HUES64 (cell line): ENCODE results near the gene CLEC17A.
"Not testable (repeated sequence)": the region's sequence is repeated elsewhere in the genome, so short reads cannot be mapped to it uniquely, and the experiment has no call there.

Experiments
- H3K27ac ChIP-seq: 2 replicates; pipeline ENCODE4 v1.7.0; 2013; ENCODE audit warnings: low read depth, low read length, inconsistent platforms
- H3K27me3 ChIP-seq: 2 replicates; pipeline ENCODE4 v1.6.1; 2013; ENCODE audit warnings: mild to moderate bottlenecking, low read length; ENCODE audit not compliant: insufficient read depth
- H3K36me3 ChIP-seq: 2 replicates; pipeline ENCODE4 v1.6.1; 2013; ENCODE audit warnings: mild to moderate bottlenecking, low read length; ENCODE audit not compliant: insufficient read depth
- H3K4me1 ChIP-seq: 2 replicates; pipeline ENCODE4 v1.6.1; 2013; ENCODE audit warnings: mild to moderate bottlenecking, low read length, moderate library complexity; ENCODE audit not compliant: insufficient read depth
- H3K4me3 ChIP-seq: 2 replicates; pipeline ENCODE4 v1.5.1; 2013; ENCODE audit warnings: mild to moderate bottlenecking, low read length, moderate library complexity
- H3K9ac ChIP-seq: 2 replicates; pipeline ENCODE4 v1.6.1; 2013; ENCODE audit warnings: mild to moderate bottlenecking, low read depth, low read length
- H3K9me3 ChIP-seq: 2 replicates; pipeline ENCODE4 v1.6.1; 2013; ENCODE audit warnings: low read depth, low read length; ENCODE audit not compliant: insufficient read depth
- WGBS: fragments of 150-250, 120-280 bp; methylation state at CpG from one replicate; pipeline ENCODE4 v1.1.7; 2013; ENCODE audit warnings: missing lambda C conversion rate; 5-methylcytosine and 5-hydroxymethylcytosine counted together

The CLEC17A gene

GRCh38 chr19:14624491-14624890 lies 41.6 kb downstream of the CLEC17A start:
- WGBS: 90% methylated on average over 6 of the region's 6 CpGs

DNA sequence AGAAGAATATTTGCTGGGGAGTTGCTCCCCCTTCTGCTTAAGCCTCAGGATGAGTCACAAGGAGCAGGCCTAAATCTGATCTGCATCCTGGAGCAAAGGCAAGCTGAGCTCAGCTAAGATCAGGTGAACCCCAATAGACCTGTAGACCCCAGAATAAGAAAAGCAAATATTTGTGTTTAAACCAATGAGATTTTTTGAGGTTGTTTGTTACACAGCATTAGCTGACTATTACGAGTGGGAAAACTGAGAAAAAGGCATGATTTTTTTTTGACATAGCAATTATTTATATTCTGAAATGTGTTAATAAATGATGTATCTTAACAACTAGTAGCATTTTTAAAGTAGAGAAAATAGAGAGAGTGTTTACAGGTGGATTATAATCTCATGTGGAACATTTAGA lies 46.7 kb downstream of the CLEC17A start:
- Histone ChIP-seq H3K36me3 (no peaks in the 10 kb centered on the region), H3K27ac (no peak overlapping the region), H3K4me1 (no peaks in the 10 kb centered on the region), H3K4me3 (no peak overlapping the region), H3K27me3 (no peaks in the 10 kb centered on the region), H3K9ac (no peak overlapping the region), H3K9me3 (peaks cover 58% of the 10 kb centered on the region)
- 71% methylated on average over 1 of the region's 1 CpG for WGBS

More at GRCh38 chr19:14624491-14624890, 41.6 kb downstream of the CLEC17A start:
- H3K4me3 ChIP-seq, H3K36me3 ChIP-seq, H3K27ac ChIP-seq, H3K27me3 ChIP-seq, H3K4me1 ChIP-seq, H3K9ac ChIP-seq: not testable (repeated sequence)
- peaks cover 43% of the 10 kb centered on the region for H3K9me3 ChIP-seq

DNA sequence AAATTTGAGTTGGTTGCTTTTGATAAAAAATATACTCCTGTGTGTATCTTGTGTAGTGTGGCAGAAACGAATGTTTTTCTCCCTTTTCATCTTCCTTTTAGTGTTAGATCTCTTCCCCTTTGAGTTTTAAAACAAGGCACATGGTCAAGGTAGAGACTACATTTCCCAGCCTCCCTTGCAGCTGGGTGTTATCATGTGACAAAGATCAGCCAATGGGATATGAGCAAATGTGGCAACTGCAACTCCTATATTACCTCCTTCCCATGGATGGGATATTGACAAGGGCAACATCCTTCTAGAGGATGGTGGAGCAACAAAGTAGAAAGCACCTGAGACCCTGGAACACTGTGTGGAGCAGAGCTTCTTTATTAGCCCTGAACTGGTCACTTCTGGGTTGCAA lies 49.4 kb downstream of the CLEC17A start:
- H3K27ac ChIP-seq: no peak overlapping the region
- H3K36me3 ChIP-seq: no peaks in the 10 kb centered on the region
- H3K27me3 ChIP-seq: no peaks in the 10 kb centered on the region
- no peaks in the 10 kb centered on the region for H3K4me1 ChIP-seq
- H3K9ac ChIP-seq: no peak overlapping the region
- 20% methylated on average over 1 of the region's 1 CpG for WGBS
- H3K4me3 ChIP-seq: no peak overlapping the region
- H3K9me3 ChIP-seq: peaks cover 56% of the 10 kb centered on the region

DNA sequence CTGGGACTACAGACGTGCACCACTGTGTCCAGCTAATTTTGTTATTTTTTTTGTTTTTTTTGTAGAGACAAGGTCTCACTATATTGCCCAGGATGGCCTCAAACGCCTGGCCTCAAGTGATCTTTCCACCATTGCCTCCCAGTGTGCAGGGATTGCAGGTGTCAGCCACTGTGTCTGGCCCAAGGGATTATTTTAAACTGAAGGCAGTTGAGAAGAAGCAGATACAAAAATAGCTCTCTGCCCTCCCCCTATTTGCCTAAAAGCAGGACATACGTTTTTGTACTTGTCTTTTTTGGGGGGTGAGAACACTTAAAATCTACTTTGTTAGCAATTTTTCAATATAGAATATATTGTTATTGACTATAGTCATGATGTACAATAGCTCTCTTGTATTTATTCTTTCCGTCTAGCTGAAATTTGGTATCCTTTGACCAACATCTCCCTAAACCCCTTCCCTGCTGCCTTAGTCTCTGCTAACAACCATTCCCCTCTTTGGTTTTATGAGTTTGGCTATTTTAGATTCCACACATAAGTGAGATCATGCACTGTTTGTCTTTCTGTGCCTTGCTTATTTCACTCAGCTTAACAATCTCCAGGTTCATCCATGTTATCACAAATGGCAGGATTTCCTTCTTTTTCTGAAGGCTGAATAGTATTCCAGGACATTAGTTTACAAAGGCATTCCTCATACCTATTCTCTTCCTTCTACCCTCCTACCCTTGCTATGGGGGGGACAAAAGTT lies 56.8 kb downstream of the CLEC17A start:
- Histone ChIP-seq H3K27me3 (no peaks in the 10 kb centered on the region), H3K9ac (no peak overlapping the region), H3K27ac (no peak overlapping the region), H3K9me3 (peaks cover 64% of the 10 kb centered on the region), H3K4me1 (no peaks in the 10 kb centered on the region), H3K36me3 (no peaks in the 10 kb centered on the region), H3K4me3 (no peak overlapping the region)
- WGBS: 64% methylated on average over 3 of the region's 4 CpGs

DNA sequence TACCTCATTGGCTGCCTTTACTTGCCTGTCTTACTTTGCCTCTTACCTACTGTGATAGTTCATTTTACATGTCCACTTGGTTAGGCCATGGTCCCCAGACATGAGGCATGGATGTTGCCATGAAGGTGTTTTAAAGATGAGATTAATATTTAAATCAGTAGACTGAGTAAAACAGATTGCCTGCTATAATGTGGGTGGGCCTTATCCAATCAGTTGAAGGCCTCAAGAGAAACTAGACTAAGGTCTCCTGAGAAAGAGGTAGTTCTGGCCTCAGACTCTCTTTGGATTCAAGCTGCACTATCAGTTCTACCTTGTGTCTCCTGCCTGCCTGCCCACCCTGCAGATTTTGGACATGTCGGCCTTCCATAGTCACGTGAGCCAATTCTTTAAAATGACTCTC lies 65.6 kb downstream of the CLEC17A start:
- H3K36me3 ChIP-seq: no peaks in the 10 kb centered on the region
- no peak overlapping the region for H3K9ac ChIP-seq
- 75% methylated on average over 2 of the region's 2 CpGs for WGBS
- no peak overlapping the region for H3K4me3 ChIP-seq
- H3K27me3 ChIP-seq: no peaks in the 10 kb centered on the region
- no peak overlapping the region for H3K27ac ChIP-seq
- H3K4me1 ChIP-seq: no peaks in the 10 kb centered on the region
- peaks cover 63% of the 10 kb centered on the region for H3K9me3 ChIP-seq

DNA sequence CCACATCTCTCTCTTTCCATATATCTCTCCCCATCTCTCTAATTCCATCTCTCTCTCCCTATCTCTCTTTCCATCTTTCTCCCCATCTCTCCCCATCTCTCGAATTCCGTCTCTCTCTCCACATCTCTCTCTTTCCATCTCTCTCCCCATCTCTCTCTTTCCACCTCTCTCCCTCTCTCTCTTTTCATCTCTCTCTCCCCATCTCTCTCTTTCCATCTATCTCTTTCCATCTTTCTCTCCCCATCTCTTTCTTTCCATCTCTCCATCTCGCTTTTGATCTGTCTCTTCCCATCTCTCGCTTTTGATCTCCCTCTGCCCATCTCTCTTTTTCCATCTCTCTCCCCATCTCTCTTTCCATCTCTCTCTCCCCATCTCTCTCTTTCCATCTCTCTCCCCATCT lies 66.1 kb downstream of the CLEC17A start:
- Histone ChIP-seq H3K27ac (no peak overlapping the region), H3K27me3 (no peaks in the 10 kb centered on the region), H3K9me3 (peaks cover 57% of the 10 kb centered on the region), H3K4me1 (no peaks in the 10 kb centered on the region), H3K4me3 (no peak overlapping the region), H3K9ac (no peak overlapping the region), H3K36me3 (no peaks in the 10 kb centered on the region)
- WGBS: 73% methylated on average over 4 of the region's 4 CpGs

DNA sequence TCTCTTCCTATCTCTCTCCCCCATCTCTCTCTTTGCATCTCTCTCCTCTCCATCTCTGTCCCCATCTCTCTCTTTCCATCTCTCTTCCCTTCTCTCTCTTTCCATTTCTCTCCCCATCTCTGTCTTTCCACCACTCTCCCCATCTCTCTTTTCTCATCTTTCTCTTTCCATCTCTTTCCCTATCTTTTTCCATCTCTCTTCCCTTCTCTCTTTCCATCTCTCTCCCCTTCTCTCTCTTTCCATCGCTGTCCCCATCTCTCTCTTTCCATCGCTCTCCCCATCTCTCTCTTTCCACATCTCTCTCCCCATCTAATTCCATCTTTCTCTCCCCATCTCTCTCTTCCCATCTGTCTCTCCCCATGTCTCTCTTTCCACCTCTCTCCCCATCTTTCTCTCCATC lies 67.3 kb downstream of the CLEC17A start:
- H3K9ac ChIP-seq: no peak overlapping the region
- no peaks in the 10 kb centered on the region for H3K27me3 ChIP-seq
- H3K27ac ChIP-seq: no peak overlapping the region
- no peak overlapping the region for H3K4me3 ChIP-seq
- no peaks in the 10 kb centered on the region for H3K4me1 ChIP-seq
- no peaks in the 10 kb centered on the region for H3K36me3 ChIP-seq
- WGBS: 80% methylated on average over 2 of the region's 2 CpGs
- H3K9me3 ChIP-seq: peaks cover 52% of the 10 kb centered on the region

GRCh38 chr19:14654786-14655560 lies 72.1 kb downstream of the CLEC17A start:
- H3K9me3 ChIP-seq: peaks cover 37% of the 10 kb centered on the region
- no peaks in the 10 kb centered on the region for H3K4me1 ChIP-seq
- no peaks in the 10 kb centered on the region for H3K27me3 ChIP-seq
- H3K27ac ChIP-seq: no peak overlapping the region
- H3K36me3 ChIP-seq: no peaks in the 10 kb centered on the region
- WGBS: 61% methylated on average over 6 of the region's 7 CpGs
- no peak overlapping the region for H3K4me3 ChIP-seq
- no peak overlapping the region for H3K9ac ChIP-seq

DNA sequence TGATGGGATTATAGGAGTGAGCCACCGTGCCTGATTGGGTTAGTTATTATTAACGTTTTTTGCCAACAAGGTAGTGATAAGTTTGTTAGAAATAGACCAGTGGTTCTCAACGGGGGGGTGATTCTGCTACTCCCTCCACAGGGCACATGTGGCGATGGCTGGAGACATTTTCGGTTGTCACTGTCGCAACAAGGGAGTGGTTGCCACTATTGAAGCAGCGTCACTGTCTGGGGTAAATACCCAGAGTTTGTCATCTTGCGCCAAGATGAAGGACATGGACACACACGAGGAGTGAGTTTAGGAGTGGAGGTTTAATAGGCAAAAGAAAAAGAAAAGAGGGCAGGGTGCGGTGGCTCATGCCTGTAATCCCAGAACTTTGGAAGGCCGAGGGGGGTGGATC lies 72.8 kb downstream of the CLEC17A start:
- Histone ChIP-seq H3K9me3 (peaks cover 36% of the 10 kb centered on the region), H3K4me1 (no peaks in the 10 kb centered on the region), H3K27me3 (no peaks in the 10 kb centered on the region), H3K9ac (no peak overlapping the region), H3K36me3 (no peaks in the 10 kb centered on the region), H3K4me3 (no peak overlapping the region), H3K27ac (no peak overlapping the region)
- 79% methylated on average over 11 of the region's 11 CpGs for WGBS

DNA sequence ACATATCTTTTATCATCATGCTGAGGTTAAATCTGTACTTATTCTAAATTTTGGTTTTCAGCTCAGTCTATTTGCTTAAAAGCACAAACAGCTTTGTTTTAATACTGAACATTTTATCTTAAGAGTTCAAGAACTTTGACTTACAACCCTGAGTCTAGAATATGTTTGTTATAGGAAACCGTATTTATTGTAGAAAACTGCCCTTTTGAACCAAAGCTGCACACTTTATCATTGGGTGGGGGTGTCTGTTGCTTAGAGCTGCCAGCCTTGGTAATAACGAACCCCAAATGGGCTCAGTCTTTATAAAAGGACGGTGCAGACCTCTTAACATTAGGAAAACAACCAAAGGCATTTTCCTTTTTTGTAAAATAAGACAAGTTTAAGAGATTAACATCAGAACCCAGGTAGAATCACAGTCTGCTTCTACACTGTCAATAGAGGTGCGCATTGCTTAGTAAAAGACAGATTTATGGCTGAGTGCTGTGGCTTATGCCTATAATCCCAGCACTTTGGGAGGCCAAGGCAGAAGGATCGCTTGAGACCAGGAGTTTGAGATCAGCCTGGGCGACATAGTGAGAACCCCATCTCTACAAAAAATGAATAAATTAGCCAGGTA lies 77.1 kb downstream of the CLEC17A start:
- H3K4me1 ChIP-seq: no peaks in the 10 kb centered on the region
- H3K27me3 ChIP-seq: no peaks in the 10 kb centered on the region
- H3K4me3 ChIP-seq: no peak overlapping the region
- H3K9me3 ChIP-seq: peaks cover 41% of the 10 kb centered on the region
- no peaks in the 10 kb centered on the region for H3K36me3 ChIP-seq
- no peak overlapping the region for H3K27ac ChIP-seq
- no peak overlapping the region for H3K9ac ChIP-seq
- WGBS: 70% methylated on average over 5 of the region's 6 CpGs

GRCh38 chr19:14661372-14661924 lies 78.6 kb downstream of the CLEC17A start:
- Histone ChIP-seq H3K9me3 (peaks cover 37% of the 10 kb centered on the region), H3K27ac (no peak overlapping the region), H3K4me1 (no peaks in the 10 kb centered on the region), H3K27me3 (no peaks in the 10 kb centered on the region), H3K36me3 (no peaks in the 10 kb centered on the region), H3K9ac (no peak overlapping the region), H3K4me3 (no peak overlapping the region)
- 84% methylated on average over 12 of the region's 12 CpGs for WGBS
